Esophagus squamous epithelium (tissue), 5 donors: ENCODE data around the gene TRABD2A. TPM values are rescaled to one million over a fixed set of nuclear protein-coding genes. Genes with fewer than 3 reads are reported as not detected.

Experiments
- DNase-seq: peaks from one replicate; lab custom pipeline; 2025; lab: John Stamatoyannopoulos, UW
- H3K27ac ChIP-seq, 4 donors: fragments of 200-600 bp; sonication (generic); one replicate each; pipeline ENCODE4 v1.5.1; 2016 to 2019; ENCODE audit warnings: mild to moderate bottlenecking in 1 of 4
- H3K27me3 ChIP-seq, 4 donors: fragments of 200-600 bp; sonication (generic); 1 replicate in 3 of 4; 2 replicates in 1 of 4; pipeline versions ENCODE4 v1.5.1 to v1.6.0; 2017 to 2021; ENCODE audit warnings: antibody characterized with exemption in 1 of 4
- H3K36me3 ChIP-seq, 3 donors: fragments of 200-600 bp; sonication (generic); one replicate each; pipeline ENCODE4 v1.5.1; 2016 to 2019
- H3K4me1 ChIP-seq, 3 donors: fragments of 200-600 bp; sonication (generic); one replicate each; pipeline ENCODE4 v1.5.1; 2017 to 2019
- H3K4me3 ChIP-seq, 4 donors: fragments of 200-600 bp; sonication (generic); 1 replicate in 3 of 4; 2 replicates in 1 of 4; pipeline ENCODE4 v1.5.1; 2016 to 2019; ENCODE audit warnings: mild to moderate bottlenecking in 2 of 4, moderate library complexity in 1 of 4
- H3K9me3 ChIP-seq, 3 donors: fragments of 200-600 bp; sonication (generic); one replicate each; pipeline ENCODE4 v1.5.1; 2016 to 2019
- POLR2A ChIP-seq, 4 donors: fragments of 450-650 bp; IDR thresholded peaks; one replicate each; pipeline ENCODE4 v1.6.1; 2017; ENCODE audit warnings: antibody characterized with exemption in 4 of 4, mild to moderate bottlenecking in 4 of 4, moderate library complexity in 3 of 4
- WGBS, 2 donors: methylation state at CpG; one replicate each; pipeline ENCODE4 v1.1.5; 2018; 5-methylcytosine and 5-hydroxymethylcytosine counted together
- intact Hi-C: fragments of 100-400 bp; cut with DNase I; formaldehyde crosslinking; loops from one replicate; pipeline ENCODE4 v1.15.0; 2022
- total RNA-seq, 4 donors: library from RNA; depleted of rRNA; stranded (reverse); fragments of >200 nt; gene quantifications; one replicate each; pipeline ENCODE4 v1.1.0, GENCODE V29; 2016
- TF ChIP-seq, protein P1 (sequence below), 6 experiments: fragments of 450-650 bp in 4 of 6; fragments of 200-600 bp in 2 of 6; sonication (generic) in 2 of 6; IDR thresholded peaks; one replicate each; pipeline ENCODE4 v1.5.1; 2016 to 2019; ENCODE audit warnings: antibody characterized with exemption in 6 of 6, mild to moderate bottlenecking in 4 of 6, moderate library complexity in 4 of 6
- donor health status: DM: yes; HTN: yes; CAD: no.

The TRABD2A gene
- total RNA-seq, 4 donors from 2014 or later, result 0.53 to 1.8 (median 0.76) TPM; not detected in 1

DNA sequence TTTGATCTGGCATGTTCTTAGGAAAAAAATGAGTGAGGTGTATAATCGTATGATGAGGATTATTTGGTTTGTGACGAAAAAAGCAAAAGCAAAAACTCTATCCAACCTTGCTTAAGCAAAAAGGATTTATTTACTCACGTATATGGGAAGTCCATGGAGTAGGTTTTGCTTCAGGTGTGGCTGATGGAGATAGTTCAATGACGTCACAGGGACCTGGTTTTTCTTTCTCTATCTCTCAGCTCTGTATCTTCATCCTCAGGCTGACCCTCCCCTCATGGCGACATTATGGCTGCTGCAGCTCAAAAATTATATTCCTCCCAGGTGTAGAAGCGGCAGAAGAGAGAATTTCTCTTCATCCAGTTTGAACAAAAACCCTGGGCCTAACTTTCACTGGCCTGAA, 33.5 kb upstream of the TRABD2A start:
- Histone ChIP-seq H3K27ac (no peak overlapping the region), H3K36me3 (no peaks in the 10 kb centered on the region), H3K27me3 (no peaks in the 10 kb centered on the region), H3K4me3 (no peak overlapping the region), H3K4me1 (peaks cover 0 to 4% (median 3%) of the 10 kb centered on the region in 3 donors), H3K9me3 (no peaks in the 10 kb centered on the region)
- WGBS, 2 donors, result 85 to 89% methylated on average over 6 of the region's 6 CpGs
- no peak for TF ChIP-seq POLR2A (IDR thresholded peaks at IDR 0.05)
- TF ChIP-seq, protein P1, sequence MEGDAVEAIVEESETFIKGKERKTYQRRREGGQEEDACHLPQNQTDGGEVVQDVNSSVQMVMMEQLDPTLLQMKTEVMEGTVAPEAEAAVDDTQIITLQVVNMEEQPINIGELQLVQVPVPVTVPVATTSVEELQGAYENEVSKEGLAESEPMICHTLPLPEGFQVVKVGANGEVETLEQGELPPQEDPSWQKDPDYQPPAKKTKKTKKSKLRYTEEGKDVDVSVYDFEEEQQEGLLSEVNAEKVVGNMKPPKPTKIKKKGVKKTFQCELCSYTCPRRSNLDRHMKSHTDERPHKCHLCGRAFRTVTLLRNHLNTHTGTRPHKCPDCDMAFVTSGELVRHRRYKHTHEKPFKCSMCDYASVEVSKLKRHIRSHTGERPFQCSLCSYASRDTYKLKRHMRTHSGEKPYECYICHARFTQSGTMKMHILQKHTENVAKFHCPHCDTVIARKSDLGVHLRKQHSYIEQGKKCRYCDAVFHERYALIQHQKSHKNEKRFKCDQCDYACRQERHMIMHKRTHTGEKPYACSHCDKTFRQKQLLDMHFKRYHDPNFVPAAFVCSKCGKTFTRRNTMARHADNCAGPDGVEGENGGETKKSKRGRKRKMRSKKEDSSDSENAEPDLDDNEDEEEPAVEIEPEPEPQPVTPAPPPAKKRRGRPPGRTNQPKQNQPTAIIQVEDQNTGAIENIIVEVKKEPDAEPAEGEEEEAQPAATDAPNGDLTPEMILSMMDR (IDR thresholded peaks at IDR 0.05), result no peak
- intact Hi-C loops, result no loop called here
- DNase-seq, result no peak

GRCh38 chr2:84912984-84913383, 32.1 kb upstream of the TRABD2A start:
- Histone ChIP-seq H3K27me3 (no peaks in the 10 kb centered on the region), H3K9me3 (no peaks in the 10 kb centered on the region), H3K27ac (no peak overlapping the region), H3K36me3 (no peaks in the 10 kb centered on the region), H3K4me3 (no peak overlapping the region), H3K4me1 (peaks cover 3 to 12% (median 7%) of the 10 kb centered on the region in 3 donors)
- no peak for TF ChIP-seq POLR2A (IDR thresholded peaks at IDR 0.05)
- TF ChIP-seq, protein P1 (IDR thresholded peaks at IDR 0.05), result no peak
- 92 to 95% methylated on average over 4 of the region's 4 CpGs for WGBS, 2 donors
- intact Hi-C loops, result no loop called here
- DNase-seq, result no peak

DNA sequence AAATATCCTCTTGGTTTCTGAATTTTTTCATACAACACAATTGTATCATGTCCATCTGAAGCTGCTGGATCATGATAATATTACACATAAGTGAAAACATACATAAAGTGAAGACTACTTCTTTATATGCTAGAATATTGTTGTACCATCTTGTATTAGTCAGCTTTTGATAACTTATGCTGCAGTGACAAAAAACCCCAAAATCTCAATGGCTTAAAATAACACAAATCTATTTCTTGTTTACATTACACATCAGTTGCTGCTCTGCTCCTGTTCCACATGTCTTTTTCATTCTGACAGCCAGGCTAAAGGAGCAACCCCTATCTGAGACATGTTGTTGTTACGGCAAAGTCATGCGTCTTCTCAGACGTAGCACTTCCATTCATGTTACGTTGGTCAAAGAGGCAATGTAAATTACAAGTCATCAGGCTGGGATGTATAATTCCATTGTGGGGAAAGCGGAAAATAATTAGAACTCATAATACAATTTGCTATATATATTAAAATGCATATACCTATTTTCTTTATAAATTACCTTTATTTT, 30.3 kb upstream of the TRABD2A start:
- TF ChIP-seq POLR2A (IDR thresholded peaks at IDR 0.05), result no peak
- TF ChIP-seq, protein P1 (IDR thresholded peaks at IDR 0.05), result no peak
- Histone ChIP-seq H3K4me3 (no peak overlapping the region), H3K27ac (no peak overlapping the region), H3K9me3 (no peaks in the 10 kb centered on the region), H3K27me3 (no peaks in the 10 kb centered on the region), H3K4me1 (peaks cover 3 to 28% (median 14%) of the 10 kb centered on the region in 3 donors), H3K36me3 (no peaks in the 10 kb centered on the region)
- intact Hi-C loops, result no loop called here
- 94 to 96% methylated on average over 5 of the region's 5 CpGs for WGBS, 2 donors
- DNase-seq, result no peak

DNA sequence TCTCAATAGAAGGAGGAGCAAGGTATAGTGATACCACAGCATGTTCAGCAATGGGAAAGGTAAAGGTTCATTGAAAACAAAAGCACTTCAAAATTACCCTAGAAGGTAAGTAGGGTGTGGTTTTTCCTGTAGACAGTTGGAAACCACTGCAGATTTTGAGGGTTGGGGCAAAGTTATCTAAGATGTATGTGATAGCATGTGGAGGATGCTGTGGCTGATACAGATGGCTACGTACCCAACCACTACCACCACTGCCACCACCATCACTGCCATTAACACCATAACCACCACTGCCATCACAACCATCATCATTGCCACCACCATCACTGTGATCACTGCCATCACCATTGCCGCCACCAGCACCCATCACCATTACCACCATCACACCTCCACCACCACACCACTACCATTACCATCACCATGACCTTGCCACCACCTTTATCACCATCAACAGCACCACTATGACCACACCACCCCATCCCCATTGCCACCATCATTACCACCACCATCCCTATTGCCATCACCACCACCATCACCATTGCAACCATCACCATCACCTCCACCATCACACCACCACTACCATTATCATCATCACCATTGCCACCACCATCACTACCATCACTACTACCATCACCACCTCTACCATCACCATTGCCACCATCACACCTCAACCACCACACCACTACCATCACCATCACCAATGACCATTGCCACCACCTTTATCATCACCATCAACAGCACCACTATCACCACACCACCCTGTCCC, 28.2 kb upstream of the TRABD2A start:
- no peaks in the 10 kb centered on the region for H3K27me3 ChIP-seq
- WGBS, 2 donors, result 78 to 91% methylated on average over 2 of the region's 2 CpGs
- intact Hi-C loops, result no loop called here
- peaks cover 9 to 38% (median 19%) of the 10 kb centered on the region in 3 donors for H3K4me1 ChIP-seq
- H3K4me3 ChIP-seq, result no peak overlapping the region
- H3K27ac ChIP-seq, result peak overlapping the region in 3 of 4 donors; percentile 67 to 100 (median 97)
- DNase-seq, result no peak
- no peaks in the 10 kb centered on the region for H3K36me3 ChIP-seq
- H3K9me3 ChIP-seq, result no peaks in the 10 kb centered on the region
- TF ChIP-seq, protein P1 (IDR thresholded peaks at IDR 0.05), result no peak
- no peak for TF ChIP-seq POLR2A (IDR thresholded peaks at IDR 0.05)
